Mucosa of stomach (tissue), 1 donor: ENCODE results near the gene SMYD3.

ENCODE experiments used
- H3K27me3 ChIP-seq: one replicate; pipeline ENCODE4 v1.7.0; 2013; ENCODE audit warnings: mild to moderate bottlenecking, low read length; ENCODE audit not compliant: control insufficient read depth, insufficient read depth
- H3K36me3 ChIP-seq: one replicate; pipeline ENCODE4 v1.7.0; 2013; ENCODE audit warnings: low read length; ENCODE audit not compliant: control insufficient read depth, insufficient read depth
- H3K4me1 ChIP-seq: one replicate; pipeline ENCODE4 v1.7.0; 2013; ENCODE audit warnings: mild to moderate bottlenecking, low read length; ENCODE audit not compliant: control insufficient read depth, insufficient read depth
- H3K4me3 ChIP-seq: one replicate; pipeline ENCODE4 v1.7.0; 2013; ENCODE audit warnings: low read length
- H3K9ac ChIP-seq: one replicate; pipeline ENCODE4 v1.7.0; 2013; ENCODE audit warnings: mild to moderate bottlenecking, low read length, moderate library complexity
- H3K9me3 ChIP-seq: one replicate; pipeline ENCODE4 v1.7.0; 2013; ENCODE audit warnings: mild to moderate bottlenecking, low read length, moderate library complexity; ENCODE audit not compliant: control insufficient read depth
- donor health status: Pancreatic carcinoma.

Gene SMYD3

GRCh38 chr1:246483569-246483933, 23.5 kb downstream of the SMYD3 start:
- H3K27me3 ChIP-seq, result no peaks in the 10 kb centered on the region
- no peaks in the 10 kb centered on the region for H3K36me3 ChIP-seq
- H3K9me3 ChIP-seq, result no peaks in the 10 kb centered on the region
- no peak overlapping the region for H3K9ac ChIP-seq
- no peak overlapping the region for H3K4me3 ChIP-seq
- H3K4me1 ChIP-seq, result no peaks in the 10 kb centered on the region

- no peaks in the 10 kb centered on the region for H3K4me1 ChIP-seq
- H3K9me3 ChIP-seq, result no peaks in the 10 kb centered on the region
- H3K27me3 ChIP-seq, result no peaks in the 10 kb centered on the region
- H3K36me3 ChIP-seq, result no peaks in the 10 kb centered on the region
- no peak overlapping the region for H3K9ac ChIP-seq
- no peak overlapping the region for H3K4me3 ChIP-seq
Measured at GRCh38 chr1:246482805-246483568, 24.1 kb downstream of the SMYD3 start.

GRCh38 chr1:246479061-246479460, 28.0 kb downstream of the SMYD3 start:
- no peak overlapping the region for H3K9ac ChIP-seq
- H3K27me3 ChIP-seq, result no peaks in the 10 kb centered on the region
- H3K36me3 ChIP-seq, result no peaks in the 10 kb centered on the region
- no peaks in the 10 kb centered on the region for H3K9me3 ChIP-seq
- no peak overlapping the region for H3K4me3 ChIP-seq
- H3K4me1 ChIP-seq, result no peaks in the 10 kb centered on the region

- Histone ChIP-seq H3K4me3 (no peak overlapping the region), H3K27me3 (no peaks in the 10 kb centered on the region), H3K36me3 (no peaks in the 10 kb centered on the region), H3K9ac (no peak overlapping the region), H3K4me1 (no peaks in the 10 kb centered on the region), H3K9me3 (no peaks in the 10 kb centered on the region)
Measured at GRCh38 chr1:246477634-246478033, 29.4 kb downstream of the SMYD3 start.

GRCh38 chr1:246476771-246477170, 30.3 kb downstream of the SMYD3 start:
- H3K9me3 ChIP-seq, result no peaks in the 10 kb centered on the region
- H3K9ac ChIP-seq, result no peak overlapping the region
- H3K4me3 ChIP-seq, result no peak overlapping the region
- no peaks in the 10 kb centered on the region for H3K36me3 ChIP-seq
- no peaks in the 10 kb centered on the region for H3K4me1 ChIP-seq
- H3K27me3 ChIP-seq, result no peaks in the 10 kb centered on the region

- Histone ChIP-seq H3K4me1 (no peaks in the 10 kb centered on the region), H3K9me3 (no peaks in the 10 kb centered on the region), H3K9ac (no peak overlapping the region), H3K27me3 (no peaks in the 10 kb centered on the region), H3K4me3 (no peak overlapping the region), H3K36me3 (no peaks in the 10 kb centered on the region)
Measured at GRCh38 chr1:246471688-246472087, 35.4 kb downstream of the SMYD3 start.

GRCh38 chr1:246470585-246470984, 36.5 kb downstream of the SMYD3 start:
- H3K9me3 ChIP-seq, result no peaks in the 10 kb centered on the region
- H3K9ac ChIP-seq, result no peak overlapping the region
- no peaks in the 10 kb centered on the region for H3K4me1 ChIP-seq
- no peaks in the 10 kb centered on the region for H3K27me3 ChIP-seq
- H3K36me3 ChIP-seq, result no peaks in the 10 kb centered on the region
- H3K4me3 ChIP-seq, result no peak overlapping the region

GRCh38 chr1:246462986-246463385, 44.1 kb downstream of the SMYD3 start:
- Histone ChIP-seq H3K9me3 (no peaks in the 10 kb centered on the region), H3K4me3 (no peak overlapping the region), H3K27me3 (no peaks in the 10 kb centered on the region), H3K4me1 (no peaks in the 10 kb centered on the region), H3K9ac (no peak overlapping the region), H3K36me3 (no peaks in the 10 kb centered on the region)

- no peak overlapping the region for H3K4me3 ChIP-seq
- H3K9ac ChIP-seq, result no peak overlapping the region
- no peaks in the 10 kb centered on the region for H3K4me1 ChIP-seq
- H3K36me3 ChIP-seq, result no peaks in the 10 kb centered on the region
- H3K27me3 ChIP-seq, result no peaks in the 10 kb centered on the region
- no peaks in the 10 kb centered on the region for H3K9me3 ChIP-seq
Measured at GRCh38 chr1:246460406-246460805, 46.7 kb downstream of the SMYD3 start.

GRCh38 chr1:246459221-246459620, 47.9 kb downstream of the SMYD3 start:
- Histone ChIP-seq H3K9me3 (no peaks in the 10 kb centered on the region), H3K4me1 (no peaks in the 10 kb centered on the region), H3K27me3 (no peaks in the 10 kb centered on the region), H3K36me3 (no peaks in the 10 kb centered on the region), H3K9ac (no peak overlapping the region), H3K4me3 (no peak overlapping the region)

GRCh38 chr1:246455476-246455875, 51.6 kb downstream of the SMYD3 start:
- Histone ChIP-seq H3K4me1 (no peaks in the 10 kb centered on the region), H3K4me3 (no peak overlapping the region), H3K36me3 (no peaks in the 10 kb centered on the region), H3K27me3 (no peaks in the 10 kb centered on the region), H3K9me3 (no peaks in the 10 kb centered on the region), H3K9ac (no peak overlapping the region)

- no peak overlapping the region for H3K9ac ChIP-seq
- H3K27me3 ChIP-seq, result no peaks in the 10 kb centered on the region
- H3K9me3 ChIP-seq, result no peaks in the 10 kb centered on the region
- H3K4me3 ChIP-seq, result no peak overlapping the region
- H3K4me1 ChIP-seq, result no peaks in the 10 kb centered on the region
- H3K36me3 ChIP-seq, result no peaks in the 10 kb centered on the region
Measured at GRCh38 chr1:246454655-246455054, 52.4 kb downstream of the SMYD3 start.
